ENCODE measurements around the gene GRIN1. TPM values are rescaled to one million over a fixed set of nuclear protein-coding genes. Genes with fewer than 3 reads are reported as not detected.

The GRIN1 gene
- total RNA-seq, 6 experiments from 2014 or later, result not detected

- TF ChIP-seq CTCF (IDR thresholded peaks at IDR 0.05) (no peak), POLR2A (IDR thresholded peaks at IDR 0.05) (no peak)
- no peak for DNase-seq
- no peak overlapping the region for H3K4me3 ChIP-seq
- H3K36me3 ChIP-seq, result peaks cover 0 to 42% (median 20%) of the 10 kb centered on the region in 4 donors
- no peaks in the 10 kb centered on the region for H3K9me3 ChIP-seq
- peaks cover 0 to 3% (median 2%) of the 10 kb centered on the region in 4 donors for H3K4me1 ChIP-seq
- 72% methylated on average over 5 of the region's 22 CpGs for WGBS (ENCODE audit: insufficient coverage, low coverage, low lambda C conversion rate, missing lambda C conversion rate)
- intact Hi-C loops (cut with DNase I), result loop anchor here in 1 of 2 donors (10.0 kb wide), 1 partner anchor 53 kb away; the partner anchor contains the start of gene SLC34A3
- no peaks in the 10 kb centered on the region for H3K27me3 ChIP-seq
- ATAC-seq, result no peak
- no peak overlapping the region for H3K27ac ChIP-seq
Measured at GRCh38 chr9:137181680-137182079, 42.7 kb downstream of the GRIN1 start.

GRCh38 chr9:137182836-137183235 lies 43.9 kb downstream of the GRIN1 start:
- H3K9me3 ChIP-seq, result no peaks in the 10 kb centered on the region
- 87% methylated on average over 6 of the region's 17 CpGs for WGBS (ENCODE audit: insufficient coverage, low coverage, low lambda C conversion rate, missing lambda C conversion rate)
- H3K27ac ChIP-seq, result no peak overlapping the region
- intact Hi-C loops (cut with DNase I), result loop anchor here in 1 of 2 donors (10.0 kb wide), 1 partner anchor 52 kb away; the partner anchor contains the start of gene SLC34A3
- DNase-seq (no peak), ATAC-seq (no peak)
- peaks cover 0 to 42% (median 20%) of the 10 kb centered on the region in 4 donors for H3K36me3 ChIP-seq
- no peak for TF ChIP-seq CTCF (IDR thresholded peaks at IDR 0.05)
- no peak for TF ChIP-seq POLR2A (IDR thresholded peaks at IDR 0.05)
- no peak overlapping the region for H3K4me3 ChIP-seq
- peaks cover 0 to 15% (median 7%) of the 10 kb centered on the region in 4 donors for H3K4me1 ChIP-seq
- H3K27me3 ChIP-seq, result no peaks in the 10 kb centered on the region

GRCh38 chr9:137183980-137184595 lies 45.1 kb downstream of the GRIN1 start:
- peaks cover 0 to 15% (median 7%) of the 10 kb centered on the region in 4 donors for H3K4me1 ChIP-seq
- no peak overlapping the region for H3K27ac ChIP-seq
- intact Hi-C loops (cut with DNase I), result loop anchor here in 1 of 2 donors (10.0 kb wide), 1 partner anchor 51 kb away; the partner anchor contains the start of gene SLC34A3
- H3K9me3 ChIP-seq, result no peaks in the 10 kb centered on the region
- TF ChIP-seq CTCF (IDR thresholded peaks at IDR 0.05), result no peak
- TF ChIP-seq POLR2A (IDR thresholded peaks at IDR 0.05), result no peak
- 88% methylated on average over 13 of the region's 27 CpGs for WGBS (ENCODE audit: insufficient coverage, low coverage, low lambda C conversion rate, missing lambda C conversion rate)
- DNase-seq (no peak), ATAC-seq (no peak)
- H3K36me3 ChIP-seq, result peaks cover 0 to 42% (median 20%) of the 10 kb centered on the region in 4 donors
- no peaks in the 10 kb centered on the region for H3K27me3 ChIP-seq
- H3K4me3 ChIP-seq, result no peak overlapping the region

- Histone ChIP-seq H3K4me3 (no peak overlapping the region), H3K4me1 (peaks cover 0 to 25% (median 12%) of the 10 kb centered on the region in 4 donors), H3K36me3 (peaks cover 0 to 42% (median 15%) of the 10 kb centered on the region in 4 donors), H3K9me3 (no peaks in the 10 kb centered on the region), H3K27me3 (no peaks in the 10 kb centered on the region), H3K27ac (no peak overlapping the region)
- intact Hi-C loops (cut with DNase I), result loop anchor here in 1 of 2 donors (10.0 kb wide), 1 partner anchor 50 kb away; the partner anchor contains the start of gene SLC34A3
- DNase-seq, result no peak
- TF ChIP-seq POLR2A (IDR thresholded peaks at IDR 0.05), result no peak
- 92% methylated on average over 7 of the region's 48 CpGs for WGBS (ENCODE audit: insufficient coverage, low coverage, low lambda C conversion rate, missing lambda C conversion rate)
- no peak for ATAC-seq
Measured at GRCh38 chr9:137184881-137185660, 46.1 kb downstream of the GRIN1 start.

Data from right lobe of liver (tissue), 6 donors.